Measurements from ENCODE around the gene UMOD.
A peak's percentile ranks its signal among the peaks of the same experiment; 100 is the strongest.

UMOD gene

GRCh38 chr16:20300312-20301097, 52.0 kb downstream of the UMOD start:
- DNase-seq (ENCODE audit: low spot score) = peak; percentile 75

GRCh38 chr16:20298452-20298851, 54.1 kb downstream of the UMOD start:
- no peak for DNase-seq (ENCODE audit: low spot score)

- DNase-seq (ENCODE audit: low spot score) = no peak
Measured at GRCh38 chr16:20291208-20292206, 61.0 kb downstream of the UMOD start.

GRCh38 chr16:20289571-20289970, 62.9 kb downstream of the UMOD start:
- DNase-seq (ENCODE audit: low spot score) = no peak

- DNase-seq (ENCODE audit: low spot score) = no peak
Measured at GRCh38 chr16:20285993-20286499, 66.5 kb downstream of the UMOD start.
